K562 treated with DMSO at 1 percent for 12 hours (cell line): ENCODE data around the gene TMEM52B. TPM values are rescaled to one million over a fixed set of nuclear protein-coding genes. Genes with fewer than 3 reads are reported as not detected.

ENCODE experiments used
- total RNA-seq: library from RNA; unstranded; fragments of 300-600 nt; gene quantifications from 2 replicates; pipeline ENCODE4 v1.2.3, GENCODE V29; 2022; ENCODE audit not compliant: insufficient read depth

Gene TMEM52B
- not detected in 2 replicates for total RNA-seq

DNA sequence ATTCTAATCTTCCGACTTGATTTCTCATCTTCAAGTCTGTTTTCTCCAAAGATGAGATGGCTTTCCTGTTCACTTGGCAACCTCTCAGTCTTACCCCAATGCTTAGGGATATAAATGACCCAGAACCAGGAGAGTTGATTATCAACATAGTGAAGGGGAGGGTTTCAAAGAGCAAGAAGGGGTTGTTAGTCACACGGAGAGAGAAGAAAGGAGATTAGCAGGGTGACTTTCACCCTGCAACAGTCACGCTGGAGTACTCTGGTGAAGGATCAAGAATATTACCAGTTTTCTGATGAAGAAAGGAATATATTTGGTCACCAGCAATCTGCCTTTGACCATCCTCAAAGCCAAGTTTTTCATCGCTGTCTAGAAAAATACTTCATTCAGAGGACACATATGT lies at the start of gene TMEM52B:
TMEM52B (plus strand) TSS at position 212 of the 400 bp plus-strand sequence. CDS start 543 bp downstream, outside the sequence.

GRCh38 chr12:10130042-10130441 lies 48.8 kb upstream of the TMEM52B start, which contains the start of gene CLEC7A:
Gene CLEC7A, minus strand, starts transcription at chr12:10130199. Its CDS starts 117 bp downstream, at chr12:10130082.

GRCh38 chr12:10171973-10172728 lies 6.7 kb upstream of the TMEM52B start, which contains the start of gene OLR1:
Gene OLR1, minus strand, starts transcription at chr12:10172132. Its CDS starts 55 bp downstream, at chr12:10172077.

GRCh38 chr12:10212739-10213131 lies 33.9 kb downstream of the TMEM52B start, which contains the start of gene GABARAPL1:
Gene GABARAPL1, plus strand, starts transcription at chr12:10212877. Its CDS starts 253 bp downstream, at chr12:10213130.

Other genes starting within 250 kb of the TMEM52B start
- gene CLEC2A, start 246.7 kb upstream of the TMEM52B start, total RNA-seq: not detected in 2 replicates
- gene CLEC12A, start 207.6 kb upstream of the TMEM52B start, total RNA-seq: not detected in 2 replicates
- not detected in 2 replicates for gene CLEC1B, start 179.9 kb upstream of the TMEM52B start, total RNA-seq
- not detected in 2 replicates for gene CLEC12B, start 168.4 kb upstream of the TMEM52B start, total RNA-seq
- gene CLEC9A, start 148.3 kb upstream of the TMEM52B start, total RNA-seq: not detected in 2 replicates
- not detected in 2 replicates for gene CLEC1A, start 80.0 kb upstream of the TMEM52B start, total RNA-seq
- not detected in 2 replicates for gene CLEC7A, start 48.8 kb upstream of the TMEM52B start, total RNA-seq
- not detected in 2 replicates for gene OLR1, start 6.9 kb upstream of the TMEM52B start, total RNA-seq
- gene GABARAPL1, start 33.8 kb downstream of the TMEM52B start, total RNA-seq: 14.5 and 33.0 TPM in 2 replicates
- gene KLRD1, start 128.8 kb downstream of the TMEM52B start, total RNA-seq: not detected in 2 replicates
- not detected in 2 replicates for gene KLRK1, start 211.0 kb downstream of the TMEM52B start, total RNA-seq
- gene KLRC4, start 230.7 kb downstream of the TMEM52B start, total RNA-seq: not detected in 2 replicates
- gene KLRC3, start 241.6 kb downstream of the TMEM52B start, total RNA-seq: not detected in 2 replicates